Astrocyte (in vitro differentiated cells and primary cell): Measurements from ENCODE around the gene NEIL1. TPM values are rescaled to one million over a fixed set of nuclear protein-coding genes. Genes with fewer than 3 reads are reported as not detected.
"Not testable (repeated sequence)": the region's sequence is repeated elsewhere in the genome, so short reads cannot be mapped to it uniquely, and the experiment has no call there.

Source experiments
- DNase-seq: peaks from one replicate; pipeline ENCODE4 v3.0.0-alpha.2; 2010; ENCODE audit warnings: low read depth
- FAIRE-seq: peaks from 2 replicates; lab custom pipeline; 2011; peaks lifted over from hg19 to GRCh38; lab: Jason Lieb, UNC
- H2AFZ ChIP-seq: 2 replicates; pipeline ENCODE4 v1.6.0; 2012; ENCODE audit warnings: low read depth, low read length, inconsistent platforms
- H3K27ac ChIP-seq: 2 replicates; pipeline ENCODE4 v1.5.1; 2011; ENCODE audit warnings: low read depth, low read length, inconsistent platforms
- H3K27me3 ChIP-seq: 2 replicates; pipeline ENCODE4 v1.6.0; 2011; ENCODE audit warnings: low read length, inconsistent platforms; ENCODE audit not compliant: insufficient read depth
- H3K36me3 ChIP-seq: 2 replicates; pipeline ENCODE4 v1.5.1; 2011; ENCODE audit warnings: low read length, inconsistent platforms; ENCODE audit not compliant: insufficient read depth
- H3K4me1 ChIP-seq: 2 replicates; pipeline ENCODE4 v1.5.1; 2011; ENCODE audit warnings: low read length, inconsistent platforms; ENCODE audit not compliant: insufficient read depth
- H3K4me2 ChIP-seq: 2 replicates; pipeline ENCODE4 v1.6.0; 2012; ENCODE audit warnings: low read length, inconsistent platforms
- H3K4me3 ChIP-seq: 2 replicates; pipeline ENCODE4 v1.5.1; 2011; ENCODE audit warnings: low read depth, mild to moderate bottlenecking, low read length, inconsistent platforms; ENCODE audit not compliant: insufficient read depth
- H3K79me2 ChIP-seq: 2 replicates; pipeline ENCODE4 v1.6.0; 2012; ENCODE audit warnings: mild to moderate bottlenecking, low read length, inconsistent platforms; ENCODE audit not compliant: insufficient read depth
- H3K9ac ChIP-seq: 2 replicates; pipeline ENCODE4 v1.6.0; 2012; ENCODE audit warnings: mild to moderate bottlenecking, low read length, inconsistent platforms
- H3K9me3 ChIP-seq: 2 replicates; pipeline ENCODE4 v1.5.1; 2012; ENCODE audit warnings: low read depth, mild to moderate bottlenecking, low read length, inconsistent platforms; ENCODE audit not compliant: insufficient read depth
- H4K20me1 ChIP-seq: 2 replicates; pipeline ENCODE4 v1.6.0; 2012; ENCODE audit warnings: low read length, inconsistent platforms; ENCODE audit not compliant: insufficient read depth
- H3K27ac Mint-ChIP-seq: one replicate; pipeline ENCODE4 v1.8.0; 2021; ENCODE audit warnings: mild to moderate bottlenecking, mixed read lengths; ENCODE audit not compliant: unreplicated experiment
- H3K27me3 Mint-ChIP-seq: one replicate; pipeline ENCODE4 v1.8.0; 2021; ENCODE audit warnings: low read depth, mixed read lengths; ENCODE audit not compliant: unreplicated experiment
- H3K36me3 Mint-ChIP-seq: one replicate; pipeline ENCODE4 v1.8.0; 2021; ENCODE audit warnings: low read depth, mixed read lengths; ENCODE audit not compliant: unreplicated experiment
- H3K4me1 Mint-ChIP-seq: one replicate; pipeline ENCODE4 v1.8.0; 2021; ENCODE audit warnings: low read depth, mixed read lengths; ENCODE audit not compliant: unreplicated experiment
- H3K4me3 Mint-ChIP-seq: one replicate; pipeline ENCODE4 v1.8.0; 2021; ENCODE audit warnings: mild to moderate bottlenecking, moderate library complexity, mixed read lengths; ENCODE audit not compliant: unreplicated experiment
- H3K9me3 Mint-ChIP-seq: one replicate; pipeline ENCODE4 v1.8.0; 2021; ENCODE audit warnings: mild to moderate bottlenecking, mixed read lengths; ENCODE audit not compliant: unreplicated experiment
- CTCF ChIP-seq: IDR thresholded peaks from 2 replicates; pipeline ENCODE4 v1.5.1; 2011; ENCODE audit warnings: low read depth, mild to moderate bottlenecking, inconsistent platforms, low read length, moderate library complexity; ENCODE audit not compliant: insufficient read depth
- EZH2 ChIP-seq: IDR thresholded peaks from 2 replicates; pipeline ENCODE4 v1.6.1; 2012; ENCODE audit warnings: mild to moderate bottlenecking, low read length, inconsistent platforms; ENCODE audit not compliant: insufficient read depth
- total RNA-seq: library from RNA; stranded (reverse); gene quantifications from 2 replicates; pipeline ENCODE4 v1.2.1, GENCODE V29; 2021

Gene NEIL1
- total RNA-seq, 1 donor from 2014 or later, result 5.1 TPM

- Histone ChIP-seq H3K9me3 (no peaks in the 10 kb centered on the region), H3K36me3 (no peaks in the 10 kb centered on the region), H3K27ac (no peak overlapping the region), H3K4me2 (no peak overlapping the region), H3K4me3 (no peak overlapping the region), H3K9ac (no peak overlapping the region), H3K27me3 (no peaks in the 10 kb centered on the region), H2AFZ (no peak overlapping the region), H4K20me1 (no peaks in the 10 kb centered on the region), H3K79me2 (no peaks in the 10 kb centered on the region), H3K4me1 (no peaks in the 10 kb centered on the region)
- TF ChIP-seq CTCF, result no peak
- TF ChIP-seq EZH2, result no peak
- DNase-seq, result no peak
- no peaks in the 10 kb centered on the region for H3K9me3 Mint-ChIP-seq
- FAIRE-seq, result no peak
- H3K4me3 Mint-ChIP-seq, result no peak overlapping the region
- H3K27me3 Mint-ChIP-seq, result peaks cover 15% of the 10 kb centered on the region
- no peaks in the 10 kb centered on the region for H3K36me3 Mint-ChIP-seq
- H3K27ac Mint-ChIP-seq, result no peak overlapping the region
- no peaks in the 10 kb centered on the region for H3K4me1 Mint-ChIP-seq
These were observed 17.3 kb upstream of the NEIL1 start for GRCh38 chr15:75329571-75329970.

- not testable (repeated sequence) for H3K36me3 Mint-ChIP-seq, H3K27ac ChIP-seq, H3K4me3 Mint-ChIP-seq, H3K9me3 Mint-ChIP-seq, H3K9ac ChIP-seq, DNase-seq, H3K27ac Mint-ChIP-seq, H2AFZ ChIP-seq, H4K20me1 ChIP-seq, FAIRE-seq, H3K4me1 ChIP-seq, H3K9me3 ChIP-seq, H3K4me2 ChIP-seq, H3K4me1 Mint-ChIP-seq, H3K36me3 ChIP-seq, H3K4me3 ChIP-seq, H3K27me3 ChIP-seq
- H3K79me2 ChIP-seq, result peaks cover 11% of the 10 kb centered on the region
- peaks cover 15% of the 10 kb centered on the region for H3K27me3 Mint-ChIP-seq
These were observed 14.7 kb upstream of the NEIL1 start for GRCh38 chr15:75332093-75332492.

- H2AFZ ChIP-seq, H3K27ac ChIP-seq, H3K4me3 ChIP-seq, H3K36me3 Mint-ChIP-seq, FAIRE-seq, H3K4me3 Mint-ChIP-seq, H3K27me3 Mint-ChIP-seq, H3K27ac Mint-ChIP-seq, H3K27me3 ChIP-seq, H3K4me2 ChIP-seq, H3K36me3 ChIP-seq, H3K9ac ChIP-seq, DNase-seq, H3K4me1 ChIP-seq, H4K20me1 ChIP-seq, H3K9me3 ChIP-seq, H3K9me3 Mint-ChIP-seq, H3K4me1 Mint-ChIP-seq: not testable (repeated sequence)
- H3K79me2 ChIP-seq, result peaks cover 11% of the 10 kb centered on the region
These were observed 13.0 kb upstream of the NEIL1 start for GRCh38 chr15:75333654-75334419.
